ENCODE data around the gene RNASE1.

DNA sequence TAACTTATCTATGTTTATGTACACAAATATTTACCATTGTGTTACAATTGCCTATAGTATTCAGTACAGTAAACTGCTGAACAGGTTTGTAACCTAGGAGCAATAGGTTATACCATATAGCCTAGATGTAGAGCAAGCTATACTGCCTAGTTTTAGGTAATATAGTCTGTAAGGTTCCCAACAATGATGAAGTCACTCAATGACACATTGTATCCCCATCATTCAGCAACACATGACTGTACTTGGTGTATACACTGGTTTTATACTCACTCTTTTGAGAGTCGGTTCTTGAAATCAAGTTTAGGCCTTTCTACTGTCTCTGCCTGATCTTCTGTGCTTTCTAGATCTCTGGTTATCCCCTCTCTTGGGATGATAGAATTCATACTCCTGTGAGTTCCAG, 5.5 kb downstream of the RNASE1 start:
- TF ChIP-seq MYBL2 (IDR thresholded peaks at IDR 0.05; ENCODE audit: low read depth): no peak
- TF ChIP-seq MYBL2 (CRISPR knock-in tag; IDR thresholded peaks at IDR 0.05; ENCODE audit: borderline replicate concordance): no peak
- no peak for TF ChIP-seq ZNF384 (IDR thresholded peaks at IDR 0.05; ENCODE audit: low read depth, low read length)
- TF ChIP-seq, protein P1, sequence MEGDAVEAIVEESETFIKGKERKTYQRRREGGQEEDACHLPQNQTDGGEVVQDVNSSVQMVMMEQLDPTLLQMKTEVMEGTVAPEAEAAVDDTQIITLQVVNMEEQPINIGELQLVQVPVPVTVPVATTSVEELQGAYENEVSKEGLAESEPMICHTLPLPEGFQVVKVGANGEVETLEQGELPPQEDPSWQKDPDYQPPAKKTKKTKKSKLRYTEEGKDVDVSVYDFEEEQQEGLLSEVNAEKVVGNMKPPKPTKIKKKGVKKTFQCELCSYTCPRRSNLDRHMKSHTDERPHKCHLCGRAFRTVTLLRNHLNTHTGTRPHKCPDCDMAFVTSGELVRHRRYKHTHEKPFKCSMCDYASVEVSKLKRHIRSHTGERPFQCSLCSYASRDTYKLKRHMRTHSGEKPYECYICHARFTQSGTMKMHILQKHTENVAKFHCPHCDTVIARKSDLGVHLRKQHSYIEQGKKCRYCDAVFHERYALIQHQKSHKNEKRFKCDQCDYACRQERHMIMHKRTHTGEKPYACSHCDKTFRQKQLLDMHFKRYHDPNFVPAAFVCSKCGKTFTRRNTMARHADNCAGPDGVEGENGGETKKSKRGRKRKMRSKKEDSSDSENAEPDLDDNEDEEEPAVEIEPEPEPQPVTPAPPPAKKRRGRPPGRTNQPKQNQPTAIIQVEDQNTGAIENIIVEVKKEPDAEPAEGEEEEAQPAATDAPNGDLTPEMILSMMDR (IDR thresholded peaks at IDR 0.05 in 2 of 3, conservative IDR thresholded peaks at IDR 0.05 in 1 of 3; ENCODE audit: insufficient read depth in 2 of 3, low read depth in 1 of 3, low read length in 3 of 3): no peak
- TF ChIP-seq BHLHE40 (IDR thresholded peaks at IDR 0.05; ENCODE audit: low read length): no peak
- no peak for TF ChIP-seq USF2 (CRISPR knock-in tag; IDR thresholded peaks at IDR 0.05)

Measured in K562 (cell line).